Heart right ventricle (tissue), 16 donors: ENCODE measurements around the gene VGLL4. TPM values are rescaled to one million over a fixed set of nuclear protein-coding genes. Genes with fewer than 3 reads are reported as not detected.

ENCODE experiments used
- ATAC-seq, 8 donors: fragments of 200-7000 bp; cut with Tn5 transposase; one replicate each; pipeline ENCODE4 v1.9.1; 2020; ENCODE audit warnings: mild to moderate bottlenecking in 8 of 8, moderate library complexity in 8 of 8, moderate number of reproducible peaks in 1 of 8
- DNase-seq, 2 donors: peaks; one replicate each; pipeline ENCODE4 v3.0.0-alpha.2; 2020
- H3K27ac ChIP-seq, 10 donors: fragments of 200-600 bp; sonication (generic) in 2 of 10; one replicate each; pipeline versions ENCODE4 v1.5.0 to v1.8.0; 2020 to 2022; ENCODE audit warnings: mild to moderate bottlenecking in 3 of 10
- H3K27me3 ChIP-seq, 7 donors: fragments of 200-600 bp; one replicate each; pipeline ENCODE4 v1.8.0; 2021 to 2022; ENCODE audit warnings: mild to moderate bottlenecking in 2 of 7
- H3K36me3 ChIP-seq, 9 donors: fragments of 200-600 bp; sonication (generic) in 1 of 9; one replicate each; pipeline versions ENCODE4 v1.5.0 to v1.8.0; 2020 to 2022; ENCODE audit warnings: mild to moderate bottlenecking in 2 of 9
- H3K4me1 ChIP-seq, 9 donors: fragments of 200-600 bp; sonication (generic) in 1 of 9; one replicate each; pipeline versions ENCODE4 v1.5.0 to v1.8.0; 2020 to 2022; ENCODE audit warnings: mild to moderate bottlenecking in 4 of 9
- H3K4me3 ChIP-seq, 10 donors: fragments of 200-600 bp; sonication (generic) in 2 of 10; one replicate each; pipeline versions ENCODE4 v1.5.0 to v1.8.0; 2020 to 2022; ENCODE audit warnings: mild to moderate bottlenecking in 7 of 10, moderate library complexity in 2 of 10
- H3K9me3 ChIP-seq, 11 donors: fragments of 200-600 bp in 10 of 11; sonication (generic) in 2 of 11; one replicate each; pipeline versions ENCODE4 v1.5.0 to v1.8.0; 2013 to 2022; ENCODE audit warnings: mild to moderate bottlenecking in 2 of 11, control low read depth in 1 of 11, moderate library complexity in 1 of 11
- WGBS, 2 donors: extraction: QIAGEN DNeasy Blood & Tissue Kit; methylation state at CpG; one replicate each; pipeline ENCODE4 v1.1.7; 2013; ENCODE audit warnings: inconsistent platforms in 1 of 2; 5-methylcytosine and 5-hydroxymethylcytosine counted together
- intact Hi-C, 10 donors: fragments of 100-400 bp; cut with DNase I; formaldehyde crosslinking; loops; one replicate each; pipeline versions ENCODE4 v1.11.1 to v1.14.2; 2022
- polyA plus RNA-seq, 2 donors: library from polyadenylated mRNA; stranded (reverse); fragments of 200-250 nt; gene quantifications; one replicate each; pipeline ENCODE4 v1.2.3, GENCODE V29; 2013
- total RNA-seq, 10 donors: library from RNA; stranded (reverse); fragmentation: NEBNext Ultra II Directional in 3 of 10; extraction: Animal tissue kit (Norgen Biotek cat#: 25700) in 3 of 10; gene quantifications; one replicate each; pipeline versions ENCODE4 v1.2.1 to v1.2.4, GENCODE V29; 2021 to 2023
- TF ChIP-seq, protein P1 (sequence below), 9 donors: fragments of 200-600 bp; sonication (generic) in 2 of 9; IDR thresholded peaks; one replicate each; pipeline versions ENCODE4 v1.5.0 to v1.8.0; 2021 to 2022; ENCODE audit warnings: antibody characterized with exemption in 9 of 9, mild to moderate bottlenecking in 5 of 9, moderate library complexity in 1 of 9
- donor health status: Arrhythmogenic right ventricular cardiomyopathy.
- donor health status: ischemic (EF 13 %, LVEDD 7.1; RV severe dilation, severe dysfunction).
- donor health status: healthy with polysubstance abuse.
- donor health status: DM: no; HTN: yes; CAD: no.
- donor health status: DM: no; HTN: no; CAD: no.
- donor health status: ischemic (EF 25% LVEDD 6.9; RV normal size, moderate dysfunction).
- donor health status: ischemic (EF 25% LVEDD 5.7; RV mildly dilated, moderate dysfunction).
- donor health status: healthy.
- donor health status: DM: yes; HTN: yes; CAD: no.
- donor health status: Ischemic cardiomyopathy.
- donor health status: ischemic (EF 35%, LVEDD 5.7; RV mildly dilated, moderate dysfunction).
- donor health status: nonischemic (EF 11% LVEDD 7.7; RV severe dilation, severe dysfunction).
- donor health status: DM: yes; HTN: yes; CAD: no.
- donor health status: PGD.
- donor health status: ischemic (EF 29% LVEDD 5.4; RV normal size, mild dysfunction).
- donor health status: nonischemic (EF 23%, LVEDD 6.1; RV moderate dilation, normal function).

The VGLL4 gene
- total and polyA plus RNA-seq, 12 donors, result 14.5 to 46.1 (median 29.6) TPM

DNA sequence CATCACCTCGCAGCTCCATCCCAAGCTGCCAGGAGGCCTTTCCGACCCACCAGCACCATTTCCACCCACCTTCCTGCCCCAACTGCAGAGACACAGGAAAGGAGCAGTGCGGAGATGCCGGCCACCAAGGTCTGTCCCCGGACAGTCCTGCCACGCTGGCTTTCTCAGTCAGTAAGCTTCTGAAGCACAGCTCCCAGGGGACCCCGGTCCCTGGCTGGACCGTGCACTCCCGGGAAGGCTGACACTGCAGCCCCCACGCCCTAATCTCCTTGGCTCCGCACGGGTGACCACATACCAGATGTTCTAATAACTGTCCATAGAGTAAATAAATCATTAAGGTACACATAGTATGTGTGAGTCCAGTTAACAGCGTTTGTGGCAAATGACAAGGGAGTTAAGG lies 73.5 kb downstream of the VGLL4 start:
- DNase-seq (peak in 1 of 2 donors; percentile 48), ATAC-seq (peak in 2 of 8 donors; percentile 11 to 25)
- H3K36me3 ChIP-seq, result peaks cover 0 to 32% (median 0%) of the 10 kb centered on the region in 9 donors
- TF ChIP-seq, protein P1, sequence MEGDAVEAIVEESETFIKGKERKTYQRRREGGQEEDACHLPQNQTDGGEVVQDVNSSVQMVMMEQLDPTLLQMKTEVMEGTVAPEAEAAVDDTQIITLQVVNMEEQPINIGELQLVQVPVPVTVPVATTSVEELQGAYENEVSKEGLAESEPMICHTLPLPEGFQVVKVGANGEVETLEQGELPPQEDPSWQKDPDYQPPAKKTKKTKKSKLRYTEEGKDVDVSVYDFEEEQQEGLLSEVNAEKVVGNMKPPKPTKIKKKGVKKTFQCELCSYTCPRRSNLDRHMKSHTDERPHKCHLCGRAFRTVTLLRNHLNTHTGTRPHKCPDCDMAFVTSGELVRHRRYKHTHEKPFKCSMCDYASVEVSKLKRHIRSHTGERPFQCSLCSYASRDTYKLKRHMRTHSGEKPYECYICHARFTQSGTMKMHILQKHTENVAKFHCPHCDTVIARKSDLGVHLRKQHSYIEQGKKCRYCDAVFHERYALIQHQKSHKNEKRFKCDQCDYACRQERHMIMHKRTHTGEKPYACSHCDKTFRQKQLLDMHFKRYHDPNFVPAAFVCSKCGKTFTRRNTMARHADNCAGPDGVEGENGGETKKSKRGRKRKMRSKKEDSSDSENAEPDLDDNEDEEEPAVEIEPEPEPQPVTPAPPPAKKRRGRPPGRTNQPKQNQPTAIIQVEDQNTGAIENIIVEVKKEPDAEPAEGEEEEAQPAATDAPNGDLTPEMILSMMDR (IDR thresholded peaks at IDR 0.05), result no peak
- peaks cover 26 to 76% (median 58%) of the 10 kb centered on the region in 9 donors for H3K4me1 ChIP-seq
- WGBS, 2 donors, result 41 to 63% methylated on average over 13 of the region's 13 CpGs
- no peaks in the 10 kb centered on the region for H3K9me3 ChIP-seq
- peak overlapping the region; percentile 5 to 96 (median 84) for H3K27ac ChIP-seq
- no peaks in the 10 kb centered on the region for H3K27me3 ChIP-seq
- H3K4me3 ChIP-seq, result no peak overlapping the region
- intact Hi-C loops, result no loop called here

DNA sequence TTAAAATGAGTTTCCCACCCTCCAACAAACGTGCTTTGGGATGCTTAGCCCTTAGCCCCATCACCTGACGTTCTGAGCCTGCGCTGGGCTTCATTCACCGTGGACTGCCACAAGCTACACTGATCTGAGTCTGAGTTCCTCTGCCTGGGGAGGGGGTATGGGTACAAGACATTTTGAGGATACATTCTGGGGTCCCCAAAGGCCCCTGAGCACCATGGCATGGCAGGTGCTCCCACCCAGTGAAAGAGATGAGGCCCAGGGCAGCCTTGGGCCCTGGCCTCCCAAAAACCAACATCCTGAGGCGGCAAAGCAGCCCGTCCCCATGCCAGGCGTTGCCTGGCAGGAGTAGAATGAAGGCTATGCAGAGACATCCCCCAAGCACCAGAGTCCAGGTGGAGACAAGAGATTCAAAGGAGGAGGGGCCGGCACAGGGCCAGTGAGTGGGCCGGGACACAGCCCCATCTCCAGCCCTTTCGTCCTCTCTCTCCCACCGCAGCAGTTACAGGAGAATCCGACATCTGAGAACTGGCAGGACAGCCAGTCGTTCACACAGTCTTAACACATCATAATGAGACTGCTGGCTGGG lies 74.5 kb downstream of the VGLL4 start:
- Histone ChIP-seq H3K9me3 (no peaks in the 10 kb centered on the region), H3K4me3 (peak overlapping the region in 3 of 10 donors; percentile 25 to 39 (median 33)), H3K36me3 (peaks cover 0 to 39% (median 0%) of the 10 kb centered on the region in 9 donors), H3K27me3 (no peaks in the 10 kb centered on the region), H3K27ac (peak overlapping the region in 9 of 10 donors; percentile 67 to 96 (median 90)), H3K4me1 (peaks cover 32 to 84% (median 61%) of the 10 kb centered on the region in 9 donors)
- TF ChIP-seq, protein P1 (IDR thresholded peaks at IDR 0.05), result no peak
- intact Hi-C loops, result loop anchor here in 6 of 10 donors (5.0 to 10.0 kb wide), 3 partner anchors 66 to 76 kb away; partner anchors contain the start of gene VGLL4 (in 5 of the 6)
- ATAC-seq (no peak), DNase-seq (no peak)
- 79 to 80% methylated on average over 13 of the region's 13 CpGs for WGBS, 2 donors

DNA sequence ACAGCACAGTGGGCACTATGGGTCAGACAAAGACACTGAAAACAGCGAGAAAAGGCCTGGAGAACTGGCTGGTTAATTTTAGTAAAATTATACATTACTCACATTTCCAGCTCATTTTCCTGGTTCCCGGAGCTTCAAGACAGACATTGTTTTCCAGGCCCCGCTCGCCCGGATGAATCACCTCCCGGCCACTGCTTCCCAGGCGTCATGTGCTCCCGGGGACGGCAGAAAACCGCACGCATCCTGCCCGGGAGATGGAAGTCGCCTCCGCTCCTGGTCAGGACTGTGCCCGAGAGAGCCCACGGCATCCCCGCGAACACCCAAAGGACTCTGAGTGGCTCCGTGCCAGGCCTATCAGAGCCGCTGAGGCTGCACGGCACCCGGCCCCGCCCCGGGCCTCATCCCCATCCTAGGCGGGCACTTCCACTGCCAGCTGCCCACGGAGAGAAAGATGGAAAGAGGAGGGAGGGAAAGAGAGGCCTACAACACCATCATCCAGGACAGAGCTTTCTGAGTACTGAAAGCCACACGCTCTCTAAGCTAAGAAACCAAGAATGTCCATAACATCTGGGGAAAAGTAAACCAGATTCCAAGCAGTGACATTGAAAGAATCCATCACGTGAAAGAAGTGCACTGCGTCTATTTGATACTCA lies 75.1 kb downstream of the VGLL4 start:
- Histone ChIP-seq H3K36me3 (peaks cover 0 to 43% (median 0%) of the 10 kb centered on the region in 9 donors), H3K27me3 (no peaks in the 10 kb centered on the region), H3K27ac (peak overlapping the region; percentile 41 to 96 (median 84)), H3K4me1 (peaks cover 32 to 84% (median 63%) of the 10 kb centered on the region in 9 donors), H3K4me3 (peak overlapping the region in 8 of 10 donors; percentile 3 to 40 (median 27)), H3K9me3 (no peaks in the 10 kb centered on the region)
- TF ChIP-seq, protein P1 (IDR thresholded peaks at IDR 0.05), result no peak
- intact Hi-C loops, result loop anchor here in 6 of 10 donors (5.0 to 10.0 kb wide), 3 partner anchors 66 to 76 kb away; partner anchors contain the start of gene VGLL4 (in 5 of the 6)
- peak; percentile 66 to 83 (median 76) for ATAC-seq
- DNase-seq, result peak; percentile 68 to 83
- 30 to 32% methylated on average over 29 of the region's 29 CpGs for WGBS, 2 donors
